Astrocyte of the cerebellum (primary cell): Measurements from ENCODE around the gene CTNNA2.

Experiments
- DNase-seq: peaks from one replicate; pipeline ENCODE4 v3.0.0-alpha.2; 2011; ENCODE audit warnings: low read depth
- H3K4me3 ChIP-seq: 2 replicates; pipeline ENCODE4 v1.5.1; 2011; ENCODE audit warnings: mild to moderate bottlenecking, low read depth, low read length, moderate library complexity
- in situ Hi-C: cut with HindIII; loops from 2 replicates; pipeline ENCODE4 v1.10.0; 2017; ENCODE audit warnings: low sequenced_read_pairs
- TF ChIP-seq, protein P1 (sequence below): IDR thresholded peaks from 2 replicates; pipeline ENCODE4 v1.5.1; 2012; ENCODE audit warnings: low read length, low read depth, moderate library complexity, mild to moderate bottlenecking; ENCODE audit errors: missing control alignments

The CTNNA2 gene

DNA sequence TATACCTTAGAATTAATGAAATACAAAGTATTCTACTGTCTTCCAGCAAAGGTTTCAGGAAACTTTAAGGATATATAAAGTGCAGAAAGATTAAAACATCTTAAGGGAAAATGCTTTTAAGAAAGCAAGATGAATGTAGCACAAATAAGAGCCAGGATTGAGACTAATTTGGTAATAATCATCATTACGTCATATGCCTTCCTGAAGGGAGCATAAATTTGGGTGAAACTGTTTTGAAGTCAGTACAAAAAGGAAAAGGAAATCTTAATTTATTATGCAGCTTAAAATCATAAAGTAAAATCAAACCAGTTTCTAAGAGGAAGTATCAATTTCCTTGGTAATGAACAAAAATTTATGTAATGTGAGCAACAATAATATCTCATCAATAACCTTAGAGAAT lies 221.7 kb downstream of the CTNNA2 start:
- in situ Hi-C loops: no loop called here
- TF ChIP-seq, protein P1, sequence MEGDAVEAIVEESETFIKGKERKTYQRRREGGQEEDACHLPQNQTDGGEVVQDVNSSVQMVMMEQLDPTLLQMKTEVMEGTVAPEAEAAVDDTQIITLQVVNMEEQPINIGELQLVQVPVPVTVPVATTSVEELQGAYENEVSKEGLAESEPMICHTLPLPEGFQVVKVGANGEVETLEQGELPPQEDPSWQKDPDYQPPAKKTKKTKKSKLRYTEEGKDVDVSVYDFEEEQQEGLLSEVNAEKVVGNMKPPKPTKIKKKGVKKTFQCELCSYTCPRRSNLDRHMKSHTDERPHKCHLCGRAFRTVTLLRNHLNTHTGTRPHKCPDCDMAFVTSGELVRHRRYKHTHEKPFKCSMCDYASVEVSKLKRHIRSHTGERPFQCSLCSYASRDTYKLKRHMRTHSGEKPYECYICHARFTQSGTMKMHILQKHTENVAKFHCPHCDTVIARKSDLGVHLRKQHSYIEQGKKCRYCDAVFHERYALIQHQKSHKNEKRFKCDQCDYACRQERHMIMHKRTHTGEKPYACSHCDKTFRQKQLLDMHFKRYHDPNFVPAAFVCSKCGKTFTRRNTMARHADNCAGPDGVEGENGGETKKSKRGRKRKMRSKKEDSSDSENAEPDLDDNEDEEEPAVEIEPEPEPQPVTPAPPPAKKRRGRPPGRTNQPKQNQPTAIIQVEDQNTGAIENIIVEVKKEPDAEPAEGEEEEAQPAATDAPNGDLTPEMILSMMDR: no peak
- DNase-seq: no peak
- no peak overlapping the region for H3K4me3 ChIP-seq

DNA sequence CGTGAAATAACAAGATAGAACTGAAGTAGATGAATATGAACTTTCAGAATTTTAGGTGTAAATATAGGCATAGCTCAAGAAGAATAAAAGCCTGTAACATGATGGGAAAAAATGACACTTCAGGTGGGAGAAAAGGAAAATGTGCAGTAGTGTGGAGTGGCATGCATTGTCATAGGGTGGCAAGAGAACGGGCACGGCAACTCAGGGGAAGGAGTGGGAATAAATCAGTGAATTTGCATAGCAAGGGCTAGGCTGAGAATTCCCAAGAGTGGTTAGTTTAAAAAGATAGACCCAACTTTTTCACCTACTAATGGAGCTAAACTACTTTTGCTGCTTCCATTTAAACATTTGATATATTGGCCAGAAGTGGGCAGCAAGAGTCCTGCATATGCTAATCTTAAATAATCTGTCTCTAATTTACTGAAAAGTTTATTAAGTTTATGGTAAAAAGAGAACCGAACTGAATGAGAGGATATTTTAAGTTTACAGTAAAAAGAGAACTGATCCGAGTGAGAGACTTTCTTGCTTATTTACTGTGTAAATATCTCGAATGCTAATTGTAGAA lies 228.1 kb downstream of the CTNNA2 start:
- TF ChIP-seq, protein P1: no peak
- in situ Hi-C loops: no loop called here
- H3K4me3 ChIP-seq: no peak overlapping the region
- no peak for DNase-seq

DNA sequence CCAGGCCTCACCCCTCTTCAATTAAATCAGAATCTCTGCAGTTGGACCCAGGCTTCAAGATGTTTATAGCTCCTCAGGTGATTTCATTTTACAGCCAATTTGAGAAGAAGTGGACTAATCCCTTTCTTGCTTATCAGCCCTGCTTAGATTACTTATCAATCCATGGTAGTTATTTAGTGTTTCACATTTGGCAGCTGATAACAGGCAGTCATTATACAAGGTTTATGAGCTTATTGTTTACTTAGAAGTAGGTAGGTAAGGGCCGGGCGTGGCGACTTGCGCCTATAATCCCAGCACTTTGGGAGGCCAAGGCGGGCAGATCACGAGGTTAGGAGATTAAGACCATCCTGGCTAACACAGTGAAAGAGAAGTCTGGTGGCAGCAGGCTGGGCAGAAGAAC lies 237.5 kb downstream of the CTNNA2 start:
- no peak for DNase-seq
- in situ Hi-C loops: no loop called here
- TF ChIP-seq, protein P1: no peak
- H3K4me3 ChIP-seq: no peak overlapping the region

DNA sequence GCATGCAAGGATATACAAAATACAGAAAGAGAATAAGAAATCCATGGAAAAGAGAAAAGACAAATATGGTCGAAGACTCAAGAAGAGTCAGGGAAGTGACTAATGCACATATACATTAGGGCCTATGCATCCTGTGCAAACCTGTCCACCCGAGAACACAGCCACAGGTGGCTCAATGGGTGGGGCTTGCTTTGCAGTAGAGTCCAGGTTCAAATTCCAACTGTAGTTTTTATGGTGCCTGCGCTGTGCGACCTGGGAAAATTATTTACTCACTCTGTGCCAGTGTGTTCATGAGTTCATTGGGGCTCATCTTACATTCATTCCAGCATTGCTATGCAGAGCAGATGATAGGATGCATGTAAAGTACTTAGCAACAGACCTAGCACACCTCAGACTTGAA lies 244.7 kb downstream of the CTNNA2 start:
- TF ChIP-seq, protein P1: no peak
- H3K4me3 ChIP-seq: no peak overlapping the region
- DNase-seq: no peak
- in situ Hi-C loops: no loop called here

DNA sequence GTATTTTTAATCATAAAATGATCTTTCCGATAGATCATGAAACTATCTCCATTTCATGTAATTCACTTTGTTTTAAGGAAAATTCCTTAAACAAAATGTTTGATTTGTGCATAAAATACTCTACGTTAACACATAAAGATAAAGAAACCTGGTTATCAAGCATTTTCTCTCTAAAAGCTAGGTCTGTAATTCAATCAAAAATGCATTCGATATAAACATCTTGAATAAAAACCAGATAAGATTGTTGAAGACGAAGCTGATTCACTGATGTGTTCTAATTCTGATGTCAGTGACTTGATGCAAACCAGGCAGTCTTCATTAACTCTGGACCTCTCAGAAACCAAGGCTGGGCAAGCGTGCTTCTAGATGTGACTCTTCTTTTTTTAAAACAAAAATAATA lies 245.2 kb downstream of the CTNNA2 start:
- TF ChIP-seq, protein P1: no peak
- in situ Hi-C loops: no loop called here
- DNase-seq: no peak
- no peak overlapping the region for H3K4me3 ChIP-seq

DNA sequence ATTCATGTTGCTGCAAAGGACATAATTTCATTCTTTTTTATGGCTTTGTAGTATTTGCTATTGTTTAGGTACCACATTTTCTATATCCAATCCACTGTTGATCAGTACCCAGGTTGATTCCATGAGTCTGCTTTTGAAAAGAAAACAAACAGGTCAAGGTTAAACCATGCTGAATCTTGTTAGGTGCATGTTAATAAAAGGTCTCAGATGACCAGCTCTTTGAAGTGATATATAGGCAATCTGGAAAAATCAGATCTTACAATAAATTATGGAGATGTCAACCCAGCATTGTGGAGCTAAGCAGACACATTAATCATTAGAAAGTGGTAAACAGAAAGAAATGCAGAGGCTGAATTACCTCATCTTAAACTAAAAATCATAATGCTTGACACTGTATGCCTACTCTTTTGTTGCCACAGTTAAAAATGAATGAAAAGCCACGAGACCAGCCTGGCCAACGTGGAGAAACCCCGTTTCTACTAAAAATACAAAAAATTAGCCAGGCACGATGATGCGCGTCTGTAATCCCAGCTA lies 246.0 kb downstream of the CTNNA2 start:
- DNase-seq: no peak
- in situ Hi-C loops: no loop called here
- H3K4me3 ChIP-seq: no peak overlapping the region
- TF ChIP-seq, protein P1: no peak
